ENCODE data around the gene PACS2.
A peak's percentile ranks its signal among the peaks of the same experiment; 100 is the strongest.
"Not testable (repeated sequence)": the region's sequence is repeated elsewhere in the genome, so short reads cannot be mapped to it uniquely, and the experiment has no call there.

PACS2 gene

GRCh38 chr14:105325303-105325702 is 10.8 kb downstream of the PACS2 start:
- Histone ChIP-seq H3K4ac (ENCODE audit: low read depth, low read length) (no peak overlapping the region), H3K36me3 (ENCODE audit: control insufficient read depth, insufficient read depth, low read length) (no peaks in the 10 kb centered on the region), H3K9ac (ENCODE audit: low read length) (no peak overlapping the region), H2BK120ac (ENCODE audit: low read depth, low read length) (no peak overlapping the region), H3K4me3 (ENCODE audit: low read length) (no peak overlapping the region), H2BK5ac (ENCODE audit: low read length) (no peak overlapping the region), H3K4me1 (ENCODE audit: control insufficient read depth, low read depth, low read length) (peaks cover 5% of the 10 kb centered on the region), H4K8ac (ENCODE audit: low read depth, low read length) (no peak overlapping the region), H3K27ac (ENCODE audit: low read depth, low read length) (no peak overlapping the region), H4K5ac (ENCODE audit: low read length) (no peak overlapping the region), H3K79me2 (ENCODE audit: control insufficient read depth, insufficient read depth, low read length) (peaks cover 22% of the 10 kb centered on the region), H2BK15ac (replicated peaks; ENCODE audit: low read depth) (no peak overlapping the region), H3K4me2 (ENCODE audit: low read length) (no peak overlapping the region), H2AK5ac (ENCODE audit: low read length) (no peak overlapping the region), H3K23ac (ENCODE audit: low read length) (no peak overlapping the region), H3K56ac (ENCODE audit: low read length) (no peak overlapping the region), H3K79me1 (ENCODE audit: low read length) (peaks cover 26% of the 10 kb centered on the region), H3K18ac (ENCODE audit: low read length) (no peak overlapping the region), H3K27me3 (ENCODE audit: insufficient read depth, low read length, poor library complexity) (no peaks in the 10 kb centered on the region)
- DNase-seq, result no peak
- no CpG with 5 or more reads among the region's 9 CpGs for WGBS (ENCODE audit: extremely low coverage, insufficient coverage, low lambda C conversion rate)

- no CpG with 5 or more reads among the region's 27 CpGs for WGBS (ENCODE audit: extremely low coverage, insufficient coverage, low lambda C conversion rate)
- no peak overlapping the region for H3K9ac ChIP-seq (ENCODE audit: low read length)
- H3K18ac ChIP-seq (ENCODE audit: low read length), result no peak overlapping the region
- no peaks in the 10 kb centered on the region for H3K27me3 ChIP-seq (ENCODE audit: insufficient read depth, low read length, poor library complexity)
- peaks cover 20% of the 10 kb centered on the region for H3K79me2 ChIP-seq (ENCODE audit: control insufficient read depth, insufficient read depth, low read length)
- H2BK120ac ChIP-seq (ENCODE audit: low read depth, low read length), result no peak overlapping the region
- H2AK5ac ChIP-seq (ENCODE audit: low read length), result no peak overlapping the region
- H3K79me1 ChIP-seq (ENCODE audit: low read length), result peaks cover 26% of the 10 kb centered on the region
- no peak overlapping the region for H2BK5ac ChIP-seq (ENCODE audit: low read length)
- H3K56ac ChIP-seq (ENCODE audit: low read length), result no peak overlapping the region
- no peak overlapping the region for H4K8ac ChIP-seq (ENCODE audit: low read depth, low read length)
- H3K4me3 ChIP-seq (ENCODE audit: low read length), result no peak overlapping the region
- H3K4me2 ChIP-seq (ENCODE audit: low read length), result no peak overlapping the region
- no peak for DNase-seq
- H3K23ac ChIP-seq (ENCODE audit: low read length), result no peak overlapping the region
- no peak overlapping the region for H3K27ac ChIP-seq (ENCODE audit: low read depth, low read length)
- peaks cover 7% of the 10 kb centered on the region for H3K4me1 ChIP-seq (ENCODE audit: control insufficient read depth, low read depth, low read length)
- H3K36me3 ChIP-seq (ENCODE audit: control insufficient read depth, insufficient read depth, low read length), result no peaks in the 10 kb centered on the region
- no peak overlapping the region for H4K5ac ChIP-seq (ENCODE audit: low read length)
- no peak overlapping the region for H2BK15ac ChIP-seq (replicated peaks; ENCODE audit: low read depth)
- H3K4ac ChIP-seq (ENCODE audit: low read depth, low read length), result no peak overlapping the region
Measured at GRCh38 chr14:105325716-105326567, 11.4 kb downstream of the PACS2 start.

DNA sequence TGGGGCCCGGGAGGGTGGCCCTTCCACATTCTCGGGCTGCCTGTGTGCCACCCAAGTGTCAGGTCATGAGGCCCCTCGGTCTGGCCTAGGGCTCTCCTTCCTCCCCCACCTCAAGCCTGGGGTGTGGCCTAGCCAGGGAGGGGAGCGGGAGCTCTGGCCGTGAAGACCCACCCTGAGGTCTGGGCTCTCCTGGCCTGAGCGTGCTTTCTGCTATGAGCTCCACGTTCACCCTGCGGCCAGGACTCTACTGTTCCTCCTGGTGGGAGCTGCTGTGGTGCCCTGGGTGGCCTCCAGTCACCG is 12.0 kb downstream of the PACS2 start:
- WGBS (ENCODE audit: extremely low coverage, insufficient coverage, low lambda C conversion rate), result no CpG with 5 or more reads among the region's 9 CpGs

DNA sequence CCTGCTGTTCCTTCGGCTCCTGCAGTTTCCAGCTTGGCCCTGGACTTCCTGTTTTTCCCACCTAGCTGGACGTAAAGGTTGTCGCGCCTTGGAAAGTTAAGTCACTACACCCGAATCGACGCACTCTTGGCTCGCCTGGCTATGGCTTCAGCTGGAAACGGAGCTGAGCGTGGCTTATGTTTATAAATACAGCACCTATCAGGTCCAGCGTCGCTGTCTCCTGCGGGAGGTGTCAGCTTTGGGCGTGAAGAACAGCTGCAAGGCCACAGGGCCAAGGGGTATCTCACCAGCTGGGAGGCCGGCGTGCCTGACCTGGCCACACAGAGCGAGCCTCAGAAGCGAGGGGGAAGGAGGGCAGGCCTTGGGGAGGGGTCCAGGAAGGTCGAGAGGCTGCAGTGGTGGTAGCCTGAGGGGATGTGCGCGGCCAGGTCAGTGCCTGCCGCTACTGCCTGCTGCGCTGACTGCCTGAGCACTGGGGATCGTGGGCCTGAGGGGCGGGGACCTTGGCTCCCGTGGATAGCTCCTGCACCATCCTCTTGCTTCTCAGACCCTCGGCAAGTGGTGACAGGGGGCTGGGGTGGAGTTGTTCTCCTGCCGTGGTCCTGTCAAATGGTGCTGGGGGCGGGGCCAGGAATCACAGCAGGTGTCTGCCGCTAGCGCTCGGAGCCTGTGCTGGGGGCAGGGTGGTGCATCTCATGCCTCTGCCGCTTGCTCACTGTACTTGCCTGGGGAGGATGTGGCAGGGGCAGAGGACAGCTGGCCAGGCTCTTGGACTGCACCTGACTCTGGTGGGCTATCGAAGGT is 12.5 kb downstream of the PACS2 start:
- H3K27ac ChIP-seq (ENCODE audit: low read depth, low read length), result no peak overlapping the region
- peak overlapping the region; percentile 35 for H3K23ac ChIP-seq (ENCODE audit: low read length)
- no CpG with 5 or more reads among the region's 34 CpGs for WGBS (ENCODE audit: extremely low coverage, insufficient coverage, low lambda C conversion rate)
- no peak overlapping the region for H2BK120ac ChIP-seq (ENCODE audit: low read depth, low read length)
- H3K4ac ChIP-seq (ENCODE audit: low read depth, low read length), result no peak overlapping the region
- H4K8ac ChIP-seq (ENCODE audit: low read depth, low read length), result no peak overlapping the region
- no peak overlapping the region for H3K4me3 ChIP-seq (ENCODE audit: low read length)
- H3K56ac ChIP-seq (ENCODE audit: low read length), result peak overlapping the region; percentile 34
- no peak overlapping the region for H3K18ac ChIP-seq (ENCODE audit: low read length)
- no peak overlapping the region for H2BK15ac ChIP-seq (replicated peaks; ENCODE audit: low read depth)
- peak; percentile 44 for DNase-seq
- H2BK5ac ChIP-seq (ENCODE audit: low read length), result no peak overlapping the region
- H3K79me2 ChIP-seq (ENCODE audit: control insufficient read depth, insufficient read depth, low read length), result peaks cover 20% of the 10 kb centered on the region
- H3K4me1 ChIP-seq (ENCODE audit: control insufficient read depth, low read depth, low read length), result peaks cover 7% of the 10 kb centered on the region
- H3K4me2 ChIP-seq (ENCODE audit: low read length), result no peak overlapping the region
- H3K27me3 ChIP-seq (ENCODE audit: insufficient read depth, low read length, poor library complexity), result no peaks in the 10 kb centered on the region
- no peak overlapping the region for H3K9ac ChIP-seq (ENCODE audit: low read length)
- H3K36me3 ChIP-seq (ENCODE audit: control insufficient read depth, insufficient read depth, low read length), result no peaks in the 10 kb centered on the region
- H4K5ac ChIP-seq (ENCODE audit: low read length), result no peak overlapping the region
- H2AK5ac ChIP-seq (ENCODE audit: low read length), result no peak overlapping the region
- H3K79me1 ChIP-seq (ENCODE audit: low read length), result peaks cover 27% of the 10 kb centered on the region

More for the DNA sequence above, 12.0 kb downstream of the PACS2 start:
- no peaks in the 10 kb centered on the region for H3K27me3 ChIP-seq (ENCODE audit: insufficient read depth, low read length, poor library complexity)
- no peaks in the 10 kb centered on the region for H3K36me3 ChIP-seq (ENCODE audit: control insufficient read depth, insufficient read depth, low read length)
- no peak overlapping the region for H3K4ac ChIP-seq (ENCODE audit: low read depth, low read length)
- no peak overlapping the region for H2BK15ac ChIP-seq (replicated peaks; ENCODE audit: low read depth)
- H3K79me2 ChIP-seq (ENCODE audit: control insufficient read depth, insufficient read depth, low read length), result peaks cover 20% of the 10 kb centered on the region
- H3K23ac ChIP-seq (ENCODE audit: low read length), result peak overlapping the region; percentile 35
- H2BK5ac ChIP-seq (ENCODE audit: low read length), result no peak overlapping the region
- H3K79me1 ChIP-seq (ENCODE audit: low read length), result peaks cover 26% of the 10 kb centered on the region
- no peak overlapping the region for H3K4me2 ChIP-seq (ENCODE audit: low read length)
- H3K9ac ChIP-seq (ENCODE audit: low read length), result no peak overlapping the region
- H4K5ac ChIP-seq (ENCODE audit: low read length), result no peak overlapping the region
- no peak overlapping the region for H2BK120ac ChIP-seq (ENCODE audit: low read depth, low read length)
- H3K56ac ChIP-seq (ENCODE audit: low read length), result peak overlapping the region; percentile 34
- H4K8ac ChIP-seq (ENCODE audit: low read depth, low read length), result no peak overlapping the region
- H3K18ac ChIP-seq (ENCODE audit: low read length), result no peak overlapping the region
- no peak for DNase-seq
- H3K27ac ChIP-seq (ENCODE audit: low read depth, low read length), result no peak overlapping the region
- H2AK5ac ChIP-seq (ENCODE audit: low read length), result no peak overlapping the region
- H3K4me1 ChIP-seq (ENCODE audit: control insufficient read depth, low read depth, low read length), result peaks cover 7% of the 10 kb centered on the region
- no peak overlapping the region for H3K4me3 ChIP-seq (ENCODE audit: low read length)

- H3K4me3 ChIP-seq (ENCODE audit: low read length); H2AK5ac ChIP-seq (ENCODE audit: low read length); H3K27ac ChIP-seq (ENCODE audit: low read depth, low read length); H3K9ac ChIP-seq (ENCODE audit: low read length); H2BK120ac ChIP-seq (ENCODE audit: low read depth, low read length); DNase-seq; H3K36me3 ChIP-seq (ENCODE audit: control insufficient read depth, insufficient read depth, low read length); H3K4me2 ChIP-seq (ENCODE audit: low read length); H3K4ac ChIP-seq (ENCODE audit: low read depth, low read length); H2BK5ac ChIP-seq (ENCODE audit: low read length); H3K4me1 ChIP-seq (ENCODE audit: control insufficient read depth, low read depth, low read length); H3K18ac ChIP-seq (ENCODE audit: low read length); H4K8ac ChIP-seq (ENCODE audit: low read depth, low read length); H4K5ac ChIP-seq (ENCODE audit: low read length); H3K23ac ChIP-seq (ENCODE audit: low read length); H2BK15ac ChIP-seq (replicated peaks; ENCODE audit: low read depth); H3K27me3 ChIP-seq (ENCODE audit: insufficient read depth, low read length, poor library complexity); H3K56ac ChIP-seq (ENCODE audit: low read length): not testable (repeated sequence)
- WGBS (ENCODE audit: extremely low coverage, insufficient coverage, low lambda C conversion rate), result no CpG with 5 or more reads among the region's 17 CpGs
- H3K79me1 ChIP-seq (ENCODE audit: low read length), result peaks cover 30% of the 10 kb centered on the region
- peaks cover 20% of the 10 kb centered on the region for H3K79me2 ChIP-seq (ENCODE audit: control insufficient read depth, insufficient read depth, low read length)
Measured at GRCh38 chr14:105327695-105328045, 13.1 kb downstream of the PACS2 start.
